ENCODE results near the gene SMIM31.

GRCh38 chr4:164770010-164770724 is 16.2 kb downstream of the SMIM31 start:
- TF ChIP-seq CTCF (IDR thresholded peaks at IDR 0.05; ENCODE audit: low read depth, low read length) (no peak), EZH2phosphoT487 (IDR thresholded peaks at IDR 0.05; ENCODE audit: low read depth) (no peak)

All from OCI-LY3 (cell line).